DMS53 (cell line): ENCODE data around the gene GMDS.

Source experiments
- DNase-seq: peaks from one replicate; lab custom pipeline; 2025; lab: John Stamatoyannopoulos, UW

The GMDS gene

GRCh38 chr6:1614448-1615150 is 630.8 kb downstream of the GMDS start:
- peak; percentile 74 for DNase-seq

- peak; percentile 80 for DNase-seq
These were observed 631.5 kb downstream of the GMDS start for GRCh38 chr6:1613688-1614447.

- DNase-seq: no peak
These were observed 632.1 kb downstream of the GMDS start for GRCh38 chr6:1613346-1613687.

DNA sequence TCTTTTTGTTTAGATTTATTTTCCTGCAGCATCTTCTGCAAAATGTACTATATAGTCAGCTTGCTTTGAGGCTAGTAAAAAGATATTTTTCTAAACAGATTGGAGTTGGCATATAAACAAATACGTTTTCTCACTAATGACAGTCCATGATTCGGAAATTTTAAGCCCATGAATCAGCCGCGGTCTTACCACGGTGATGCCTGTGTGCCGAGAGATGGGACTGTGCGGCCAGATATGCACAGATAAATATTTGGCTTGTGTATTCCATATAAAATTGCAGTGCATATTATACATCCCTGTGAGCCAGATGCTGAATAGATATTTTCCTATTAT is 632.5 kb downstream of the GMDS start:
- DNase-seq: peak; percentile 15

GRCh38 chr6:1612299-1612973 is 633.0 kb downstream of the GMDS start:
- DNase-seq: peak; percentile 35

GRCh38 chr6:1611572-1612298 is 633.7 kb downstream of the GMDS start:
- DNase-seq: peak; percentile 64

- peak; percentile 61 for DNase-seq
These were observed 634.2 kb downstream of the GMDS start for GRCh38 chr6:1611322-1611571.

- peak; percentile 74 for DNase-seq
These were observed 634.7 kb downstream of the GMDS start for GRCh38 chr6:1610497-1611321.

DNA sequence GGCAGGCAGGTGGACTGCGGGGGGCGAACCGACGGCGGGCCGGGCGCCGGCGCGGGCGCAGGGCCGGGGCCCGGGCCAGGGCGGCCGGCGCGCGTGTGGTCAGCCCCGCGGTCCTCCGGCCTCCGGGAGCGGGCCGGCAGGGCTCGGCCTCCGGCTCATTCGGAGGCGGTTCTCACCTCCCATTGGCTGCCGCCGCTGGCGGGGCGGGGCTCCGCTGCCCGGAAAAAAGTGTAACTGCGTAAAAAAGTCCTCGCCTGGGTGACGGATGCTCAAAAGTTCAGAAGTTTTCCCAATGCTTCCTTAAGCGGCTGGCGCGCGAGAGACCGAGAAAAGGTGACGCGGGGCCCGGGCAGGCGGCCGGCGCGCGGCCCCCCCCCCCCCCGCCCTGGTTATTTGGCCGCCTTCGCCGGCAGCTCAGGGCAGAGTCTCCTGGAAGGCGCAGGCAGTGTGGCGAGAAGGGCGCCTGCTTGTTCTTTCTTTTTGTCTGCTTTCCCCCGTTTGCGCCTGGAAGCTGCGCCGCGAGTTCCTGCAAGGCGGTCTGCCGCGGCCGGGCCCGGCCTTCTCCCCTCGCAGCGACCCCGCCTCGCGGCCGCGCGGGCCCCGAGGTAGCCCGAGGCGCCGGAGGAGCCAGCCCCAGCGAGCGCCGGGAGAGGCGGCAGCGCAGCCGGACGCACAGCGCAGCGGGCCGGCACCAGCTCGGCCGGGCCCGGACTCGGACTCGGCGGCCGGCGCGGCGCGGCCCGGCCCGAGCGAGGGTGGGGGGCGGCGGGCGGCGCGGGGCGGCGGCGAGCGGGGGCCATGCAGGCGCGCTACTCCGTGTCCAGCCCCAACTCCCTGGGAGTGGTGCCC is 635.5 kb downstream of the GMDS start, which contains the start of gene FOXC1:
Gene FOXC1 (plus strand): TSS at position 268 of the 849 bp plus-strand sequence. CDS start 531 bp downstream, at position 799.
- peak; percentile 88 for DNase-seq

DNA sequence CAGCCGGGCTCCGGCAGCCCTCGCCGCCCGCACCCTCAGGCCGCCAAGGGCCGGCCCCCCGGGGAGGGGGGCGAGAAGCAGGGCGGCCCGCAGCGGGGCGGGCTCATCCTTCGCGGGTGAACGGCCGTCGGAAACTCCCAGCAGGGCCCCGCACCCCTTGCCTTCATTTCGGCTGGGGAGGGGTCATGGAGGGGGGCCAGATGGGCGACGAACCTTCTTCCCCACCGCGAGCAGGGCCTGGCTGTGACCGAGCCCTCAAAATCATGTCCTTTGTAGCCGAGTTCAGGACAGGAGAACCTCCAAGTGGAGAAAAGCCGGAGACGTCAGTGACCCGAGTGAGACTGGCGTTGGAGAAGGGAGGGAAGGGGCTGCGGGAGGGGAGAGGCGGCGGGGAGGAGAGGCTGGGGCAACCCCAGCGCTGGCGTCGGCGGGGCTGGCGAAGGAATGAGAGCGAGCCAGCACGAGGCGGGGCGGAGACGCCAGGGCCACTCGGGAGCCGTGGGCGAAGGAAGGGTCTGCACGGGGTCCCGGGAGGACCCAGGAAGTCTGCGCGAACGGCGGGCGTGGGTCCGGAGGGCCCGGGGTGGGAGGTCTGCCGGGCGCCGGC is 636.3 kb downstream of the GMDS start:
- DNase-seq: peak; percentile 68

- peak; percentile 61 for DNase-seq
These were observed 637.0 kb downstream of the GMDS start for GRCh38 chr6:1608222-1609040.

DNA sequence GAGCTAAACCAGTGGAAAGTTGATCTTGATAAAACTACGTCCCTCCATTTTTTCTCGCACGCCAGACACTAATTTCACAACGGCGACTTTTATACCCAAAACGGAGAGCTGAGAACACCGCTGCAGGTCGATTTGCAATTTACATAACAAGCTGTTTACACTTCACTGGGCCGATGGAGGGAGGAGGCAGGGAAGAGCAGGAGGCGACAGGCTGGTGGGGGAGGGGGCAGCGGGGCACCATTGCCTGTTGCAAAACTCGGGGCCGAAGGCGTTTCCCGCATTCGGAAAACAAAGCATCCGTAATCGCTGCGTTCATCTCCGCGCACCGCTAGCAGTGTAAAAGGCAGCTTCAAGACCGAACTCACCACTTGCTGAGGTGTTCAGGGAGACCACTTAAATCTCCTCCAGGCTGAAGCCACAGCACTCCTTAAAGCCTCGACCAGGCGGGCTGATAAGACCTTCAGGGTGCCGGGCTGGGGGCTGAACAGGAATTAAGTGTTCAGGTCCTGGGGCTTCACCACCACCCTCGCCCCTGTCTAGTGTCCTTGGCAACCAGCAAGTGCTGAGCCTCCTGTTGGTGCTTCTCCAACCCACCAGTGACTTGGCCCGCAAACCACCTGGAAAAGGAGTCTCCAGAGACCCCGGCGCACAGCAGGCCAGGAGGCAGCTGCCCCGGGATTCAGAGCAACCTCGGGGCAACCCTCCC is 637.7 kb downstream of the GMDS start:
- DNase-seq: peak; percentile 51

GRCh38 chr6:1606780-1607515 is 638.5 kb downstream of the GMDS start:
- DNase-seq: no peak

DNA sequence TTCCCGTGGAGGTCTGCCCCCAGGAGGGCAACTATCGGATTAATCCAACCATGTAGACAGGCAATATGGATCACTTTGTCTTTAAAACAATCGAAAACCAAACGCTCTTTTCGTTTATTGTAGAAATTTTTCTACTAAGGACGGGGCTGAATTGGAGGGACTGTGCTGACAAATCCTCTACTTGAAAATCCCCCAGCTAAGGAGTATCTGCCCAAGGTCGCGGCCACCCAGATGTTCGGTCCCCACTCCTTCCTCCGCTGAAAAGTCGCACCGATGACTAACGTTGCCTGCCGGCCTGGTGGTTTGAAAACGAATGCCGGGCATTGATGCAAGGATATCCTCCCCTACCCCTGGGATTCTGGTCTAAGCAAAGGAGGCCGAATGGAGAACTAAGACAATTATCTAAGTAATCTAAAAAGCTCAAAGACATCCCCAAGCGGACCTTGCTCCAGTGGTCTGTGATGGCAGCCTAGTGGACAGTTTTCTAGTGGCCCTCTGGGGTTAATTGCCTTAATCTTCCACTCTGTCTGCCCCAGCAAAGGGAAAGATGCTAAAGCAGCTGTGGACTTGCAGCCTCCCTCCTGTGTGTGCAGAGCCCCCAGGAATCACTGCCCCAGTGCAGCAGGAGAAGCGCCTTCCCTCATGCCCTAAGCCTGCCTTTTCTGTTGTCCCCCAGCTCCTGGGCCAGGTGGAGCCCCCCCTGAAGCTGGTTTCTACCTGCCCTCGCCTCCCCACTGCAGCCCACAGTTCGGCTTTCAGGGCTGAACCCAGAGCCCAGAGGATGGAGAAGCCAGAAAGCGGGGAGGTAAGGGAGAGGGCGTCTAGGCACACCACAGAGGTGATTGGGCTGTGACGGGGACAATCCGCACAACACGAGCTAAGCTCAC is 639.3 kb downstream of the GMDS start:
- DNase-seq: peak; percentile 26

DNA sequence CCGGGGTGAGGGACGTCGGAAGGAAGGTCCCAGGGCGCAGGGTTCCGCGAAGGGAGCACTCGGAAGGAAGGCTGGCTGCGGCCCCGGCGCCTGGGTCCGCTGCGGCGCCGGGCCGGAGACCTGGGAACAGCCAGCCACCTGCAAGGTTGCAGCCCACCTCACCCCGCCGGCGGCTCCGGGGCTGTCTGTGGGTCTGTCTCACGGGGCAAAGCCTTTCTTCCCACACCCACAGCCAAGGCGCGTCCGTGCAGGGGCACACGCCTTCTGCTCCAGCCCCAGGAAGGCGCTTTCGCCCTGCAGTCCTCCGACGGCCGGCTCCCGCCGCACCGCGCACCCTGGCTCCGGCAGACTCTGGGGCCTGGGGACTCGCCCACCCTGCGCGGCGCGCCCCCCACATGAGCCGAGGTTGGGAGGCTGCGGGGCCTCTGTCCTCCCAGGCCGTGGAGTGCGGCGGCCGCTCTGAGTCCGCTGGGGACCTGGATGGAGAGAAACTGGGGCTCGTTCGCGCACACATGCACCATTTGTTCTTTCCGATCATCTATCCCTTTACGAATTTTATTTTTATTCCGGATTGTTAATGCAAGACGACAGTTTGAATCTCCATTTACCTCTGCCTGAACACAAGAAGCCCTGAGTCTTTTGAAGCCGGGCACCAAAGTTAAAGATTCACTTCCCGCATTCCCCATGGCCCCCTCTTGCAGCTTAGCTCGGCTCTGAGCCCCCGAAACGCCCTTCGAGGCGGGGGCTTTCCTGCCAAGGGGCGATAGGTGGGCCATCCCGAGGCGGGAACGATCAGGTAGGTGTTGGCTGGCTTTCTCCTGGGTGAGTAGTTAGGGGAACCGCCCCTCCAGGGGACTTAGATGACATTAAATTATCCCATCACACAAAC is 640.2 kb downstream of the GMDS start:
- DNase-seq: peak; percentile 50
